MCF 10A (cell line): ENCODE results near the gene PPT1. TPM values are rescaled to one million over a fixed set of nuclear protein-coding genes. Genes with fewer than 3 reads are reported as not detected.

Source experiments
- BruUV-seq: library from RNA; stranded (reverse); fragments of 400-500 nt; replicated peaks from 2 replicates; lab custom pipeline; 2021; lab: Mats Ljungman, UMichigan
- CTCF ChIA-PET: fragments of 300-600 bp; sonication (Branson Sonifier 250); formaldehyde crosslinking; extraction: SDS; loops from one replicate; lab custom pipeline; 2021; ENCODE audit warnings: antibody characterized with exemption, inconsistent platforms; lab: Yijun Ruan, JAX
- POLR2A ChIA-PET: fragments of 300-600, 350-650 bp; sonication (Branson Sonifier 250); formaldehyde crosslinking; extraction: SDS; loops from one replicate; lab custom pipeline; 2020; ENCODE audit warnings: antibody characterized with exemption, inconsistent platforms; lab: Yijun Ruan, JAX
- DNase-seq: peaks from one replicate; pipeline ENCODE4 v3.0.0-alpha.2; 2018; ENCODE audit not compliant: unreplicated experiment
- H3K27ac Mint-ChIP-seq: one replicate; pipeline ENCODE4 v1.8.0; 2022; ENCODE audit warnings: mild to moderate bottlenecking, low read depth, mixed read lengths; ENCODE audit not compliant: unreplicated experiment
- H3K27me3 Mint-ChIP-seq: one replicate; pipeline ENCODE4 v1.8.0; 2022; ENCODE audit warnings: mixed read lengths; ENCODE audit not compliant: insufficient read depth, unreplicated experiment
- H3K36me3 Mint-ChIP-seq: one replicate; pipeline ENCODE4 v1.8.0; 2022; ENCODE audit warnings: mild to moderate bottlenecking, moderate library complexity, mixed read lengths; ENCODE audit not compliant: insufficient read depth, unreplicated experiment
- H3K4me1 Mint-ChIP-seq: one replicate; pipeline ENCODE4 v1.8.0; 2022; ENCODE audit warnings: mixed read lengths; ENCODE audit not compliant: insufficient read depth, unreplicated experiment
- H3K4me3 Mint-ChIP-seq: one replicate; pipeline ENCODE4 v1.8.0; 2022; ENCODE audit warnings: mild to moderate bottlenecking, moderate library complexity, mixed read lengths; ENCODE audit not compliant: unreplicated experiment
- H3K9me3 Mint-ChIP-seq: one replicate; pipeline ENCODE4 v1.8.0; 2022; ENCODE audit warnings: mixed read lengths; ENCODE audit not compliant: unreplicated experiment
- intact Hi-C: fragments of 100-400 bp; cut with micrococcal nuclease; formaldehyde crosslinking; loops from 2 replicates; pipeline ENCODE4 v1.14.1; 2022
- total RNA-seq: library from RNA; stranded (reverse); gene quantifications from 2 replicates; pipeline ENCODE4 v1.2.3, GENCODE V29; 2022
- TF ChIP-seq, protein P1 (sequence below): fragments of 200-600 bp; IDR thresholded peaks from one replicate; pipeline ENCODE4 v1.8.0; 2022; ENCODE audit warnings: antibody characterized with exemption, mild to moderate bottlenecking; ENCODE audit not compliant: unreplicated experiment

The PPT1 gene
- total RNA-seq, 1 experiment from 2014 or later, result 55.4 TPM

DNA sequence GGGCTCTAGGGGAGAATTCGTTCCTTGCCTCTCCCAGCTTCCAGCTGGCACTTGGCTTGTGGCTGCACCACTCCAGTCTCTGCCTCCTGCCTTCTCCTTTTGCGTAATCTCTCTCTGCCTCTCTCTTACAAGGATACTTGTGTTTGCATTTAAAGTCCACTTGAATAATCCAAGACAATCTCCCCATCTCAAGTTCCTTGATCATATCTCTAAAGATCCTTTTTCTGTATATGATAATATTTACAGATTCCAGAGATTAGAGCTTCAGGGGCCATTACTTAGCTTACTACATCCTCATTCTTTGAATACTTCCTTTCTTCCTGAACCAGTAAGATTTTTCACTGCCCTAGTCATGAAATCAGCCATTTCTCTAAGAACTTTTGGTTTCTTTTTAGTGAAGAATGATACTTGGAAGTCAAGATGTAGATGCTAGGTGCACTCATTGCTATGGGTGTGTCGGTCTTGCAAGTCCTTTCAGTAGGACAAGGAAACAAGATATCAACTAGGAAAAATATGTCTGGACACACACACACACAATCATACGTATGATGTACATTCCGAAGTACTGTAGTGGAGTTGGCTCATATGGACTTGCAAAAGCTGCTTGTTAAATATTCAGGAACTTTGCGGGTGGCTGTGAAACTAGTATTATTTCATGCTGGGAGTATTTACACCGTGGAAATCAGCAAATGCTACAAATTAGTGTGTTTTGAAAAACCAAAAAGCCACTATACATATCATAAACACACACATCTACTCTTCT is 43.3 kb upstream of the PPT1 start:
- TF ChIP-seq, protein P1, sequence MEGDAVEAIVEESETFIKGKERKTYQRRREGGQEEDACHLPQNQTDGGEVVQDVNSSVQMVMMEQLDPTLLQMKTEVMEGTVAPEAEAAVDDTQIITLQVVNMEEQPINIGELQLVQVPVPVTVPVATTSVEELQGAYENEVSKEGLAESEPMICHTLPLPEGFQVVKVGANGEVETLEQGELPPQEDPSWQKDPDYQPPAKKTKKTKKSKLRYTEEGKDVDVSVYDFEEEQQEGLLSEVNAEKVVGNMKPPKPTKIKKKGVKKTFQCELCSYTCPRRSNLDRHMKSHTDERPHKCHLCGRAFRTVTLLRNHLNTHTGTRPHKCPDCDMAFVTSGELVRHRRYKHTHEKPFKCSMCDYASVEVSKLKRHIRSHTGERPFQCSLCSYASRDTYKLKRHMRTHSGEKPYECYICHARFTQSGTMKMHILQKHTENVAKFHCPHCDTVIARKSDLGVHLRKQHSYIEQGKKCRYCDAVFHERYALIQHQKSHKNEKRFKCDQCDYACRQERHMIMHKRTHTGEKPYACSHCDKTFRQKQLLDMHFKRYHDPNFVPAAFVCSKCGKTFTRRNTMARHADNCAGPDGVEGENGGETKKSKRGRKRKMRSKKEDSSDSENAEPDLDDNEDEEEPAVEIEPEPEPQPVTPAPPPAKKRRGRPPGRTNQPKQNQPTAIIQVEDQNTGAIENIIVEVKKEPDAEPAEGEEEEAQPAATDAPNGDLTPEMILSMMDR, result no peak
- no peak for DNase-seq
- Mint-ChIP-seq H3K4me3 (no peak overlapping the region), H3K27me3 (peaks cover 62% of the 10 kb centered on the region), H3K36me3 (no peaks in the 10 kb centered on the region), H3K9me3 (no peaks in the 10 kb centered on the region), H3K4me1 (peaks cover 10% of the 10 kb centered on the region), H3K27ac (no peak overlapping the region)
- ChIA-PET POLR2A (interaction anchor here (0.7 to 1.1 kb wide), 2 partner anchors 13 to 100 kb away, joined by 3 to 4 read pairs; partner anchors contain the start of gene CAP1), CTCF (interaction anchor here (0.5 to 5.2 kb wide), 5 partner anchors 13 to 264 kb away, joined by 3 to 94 read pairs (median 3); no protein-coding TSS in a partner anchor)
- intact Hi-C loops, result loop anchor here (10.0 kb wide), 2 partner anchors 56 to 524 kb away; partner anchors contain the start of gene RIMS3
- no TSS peak for BruUV-seq

DNA sequence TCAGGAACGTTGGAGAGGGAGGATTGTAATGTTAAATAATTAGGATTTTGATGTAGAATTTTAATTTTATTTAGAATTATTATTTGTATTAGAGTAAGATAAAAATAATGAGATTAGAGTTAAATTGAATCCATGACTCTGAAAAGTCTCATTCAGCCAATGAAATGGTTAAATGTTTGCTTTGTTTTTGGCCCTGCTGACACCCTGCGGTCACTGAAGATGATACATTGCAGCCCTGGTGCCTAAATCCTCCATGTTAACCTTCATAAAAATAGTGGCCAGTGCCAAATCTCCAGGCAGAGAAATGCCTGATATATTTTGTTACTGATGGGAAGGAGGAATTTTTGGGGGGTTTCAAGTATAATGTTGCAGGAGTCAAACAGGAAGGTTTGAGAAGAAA is 36.8 kb upstream of the PPT1 start:
- Mint-ChIP-seq H3K36me3 (no peaks in the 10 kb centered on the region), H3K9me3 (peaks cover 7% of the 10 kb centered on the region), H3K27me3 (peaks cover 36% of the 10 kb centered on the region), H3K4me1 (no peaks in the 10 kb centered on the region), H3K4me3 (no peak overlapping the region), H3K27ac (no peak overlapping the region)
- ChIA-PET POLR2A (no interaction called here), CTCF (interaction anchor here (0.7 to 4.5 kb wide), 3 partner anchors 10 to 44 kb away, joined by 3 to 26 read pairs (median 11); no protein-coding TSS in a partner anchor)
- BruUV-seq, result no TSS peak
- DNase-seq, result no peak
- TF ChIP-seq, protein P1, result no peak
- intact Hi-C loops, result no loop called here

DNA sequence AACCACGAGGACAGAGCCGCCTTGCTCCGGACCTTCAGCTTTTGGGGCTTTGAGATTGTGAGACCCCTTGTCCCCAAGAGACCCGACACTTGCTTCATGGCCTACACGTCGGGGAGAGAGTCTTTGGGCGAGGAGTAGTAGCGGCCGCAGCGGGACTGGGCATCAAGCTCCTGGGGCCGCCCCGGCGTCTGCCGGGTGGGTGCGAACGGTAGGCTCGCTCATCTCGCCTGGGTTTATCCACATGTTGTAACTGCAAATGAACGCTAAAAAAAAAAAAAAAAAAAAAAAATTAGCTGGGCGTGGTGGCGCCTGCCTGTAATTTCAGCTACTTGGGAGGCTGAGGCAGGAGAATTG is 36.2 kb upstream of the PPT1 start:
- Mint-ChIP-seq H3K27me3 (peaks cover 30% of the 10 kb centered on the region), H3K27ac (no peak overlapping the region), H3K4me1 (no peaks in the 10 kb centered on the region), H3K36me3 (no peaks in the 10 kb centered on the region), H3K4me3 (no peak overlapping the region), H3K9me3 (peaks cover 7% of the 10 kb centered on the region)
- ChIA-PET POLR2A (no interaction called here), CTCF (interaction anchor here (0.7 to 4.5 kb wide), 5 partner anchors 11 to 203 kb away, joined by 3 to 26 read pairs (median 6); no protein-coding TSS in a partner anchor)
- TF ChIP-seq, protein P1, result no peak
- DNase-seq, result no peak
- intact Hi-C loops, result no loop called here
- no TSS peak for BruUV-seq
